ENCODE measurements around the gene FBXL14. TPM values are rescaled to one million over a fixed set of nuclear protein-coding genes. Genes with fewer than 3 reads are reported as not detected.

FBXL14 gene
- total RNA-seq, 1 experiment from 2014 or later = 23.6 TPM

GRCh38 chr12:1532375-1533165, 61.8 kb downstream of the FBXL14 start:
- Mint-ChIP-seq H3K4me3 (ENCODE audit: unreplicated experiment) (peak overlapping the region; percentile 68), H3K9me3 (ENCODE audit: unreplicated experiment) (no peaks in the 10 kb centered on the region), H3K4me1 (ENCODE audit: low read depth, unreplicated experiment) (peaks cover 6% of the 10 kb centered on the region), H3K36me3 (ENCODE audit: insufficient read depth, unreplicated experiment) (no peaks in the 10 kb centered on the region), H3K27me3 (ENCODE audit: insufficient read depth, unreplicated experiment) (peaks cover 26% of the 10 kb centered on the region), H3K27ac (ENCODE audit: unreplicated experiment) (no peak overlapping the region)
- peak in 1 of 2 experiments; percentile 8 for TF ChIP-seq CTCF (IDR thresholded peaks at IDR 0.05; ENCODE audit: insufficient read depth in 1 of 2, low read depth in 1 of 2, low read length in 1 of 2, severe bottlenecking in 1 of 2, unreplicated experiment in 1 of 2)
- no peak overlapping the region for H3K4me3 ChIP-seq (ENCODE audit: low read depth, low read length)
- H3K36me3 ChIP-seq (ENCODE audit: control insufficient read depth, insufficient read depth, low read length) = no peaks in the 10 kb centered on the region
- ChIA-PET CTCF (interaction anchor here (0.7 to 1.7 kb wide), 3 partner anchors 27 to 415 kb away, joined by 3 to 6 read pairs (median 4); no protein-coding TSS in a partner anchor), POLR2A (interaction anchor here (0.6 kb wide), 1 partner anchor 51 kb away, joined by 5 read pairs; no protein-coding TSS in a partner anchor)
- H3K9me3 ChIP-seq = no peaks in the 10 kb centered on the region
- peaks cover 7% of the 10 kb centered on the region for H3K27me3 ChIP-seq (replicated peaks; ENCODE audit: control insufficient read depth, insufficient read depth, low read length)
- intact Hi-C loops (cut with micrococcal nuclease; ENCODE audit: unreplicated experiment) = no loop called here
- BruUV-seq (replicated peaks) = TSS peak; percentile 39
- H3K4me1 ChIP-seq = peaks cover 4% of the 10 kb centered on the region; the same call in 1 of the 2 replicates
- no peak for DNase-seq

GRCh38 chr12:1531654-1532374, 62.6 kb downstream of the FBXL14 start:
- peaks cover 22% of the 10 kb centered on the region for H3K27me3 Mint-ChIP-seq (ENCODE audit: insufficient read depth, unreplicated experiment)
- no peaks in the 10 kb centered on the region for H3K9me3 ChIP-seq
- no TSS peak for BruUV-seq (replicated peaks)
- H3K4me1 ChIP-seq = peaks cover 4% of the 10 kb centered on the region; the same call in 1 of the 2 replicates
- intact Hi-C loops (cut with micrococcal nuclease; ENCODE audit: unreplicated experiment) = no loop called here
- no peaks in the 10 kb centered on the region for H3K36me3 ChIP-seq (ENCODE audit: control insufficient read depth, insufficient read depth, low read length)
- no peaks in the 10 kb centered on the region for H3K36me3 Mint-ChIP-seq (ENCODE audit: insufficient read depth, unreplicated experiment)
- peak overlapping the region; percentile 50 for H3K4me3 ChIP-seq (ENCODE audit: low read depth, low read length)
- no peak overlapping the region for H3K27ac Mint-ChIP-seq (ENCODE audit: unreplicated experiment)
- H3K4me3 Mint-ChIP-seq (ENCODE audit: unreplicated experiment) = peak overlapping the region; percentile 68
- no peak for TF ChIP-seq CTCF (IDR thresholded peaks at IDR 0.05; ENCODE audit: insufficient read depth in 1 of 2, low read depth in 1 of 2, low read length in 1 of 2, severe bottlenecking in 1 of 2, unreplicated experiment in 1 of 2)
- no peak for DNase-seq
- H3K4me1 Mint-ChIP-seq (ENCODE audit: low read depth, unreplicated experiment) = peaks cover 6% of the 10 kb centered on the region
- H3K27me3 ChIP-seq (replicated peaks; ENCODE audit: control insufficient read depth, insufficient read depth, low read length) = peaks cover 7% of the 10 kb centered on the region
- POLR2A ChIA-PET = no interaction called here
- CTCF ChIA-PET = interaction anchor here (0.6 to 1.7 kb wide), 2 partner anchors 51 to 351 kb away, joined by 3 to 4 read pairs; no protein-coding TSS in a partner anchor
- H3K9me3 Mint-ChIP-seq (ENCODE audit: unreplicated experiment) = no peaks in the 10 kb centered on the region

- intact Hi-C loops (cut with micrococcal nuclease; ENCODE audit: unreplicated experiment) = no loop called here
- Histone ChIP-seq H3K4me1 (peaks cover 4% of the 10 kb centered on the region; the same call in 1 of the 2 replicates), H3K4me3 (ENCODE audit: low read depth, low read length) (peak overlapping the region; percentile 50), H3K27me3 (replicated peaks; ENCODE audit: control insufficient read depth, insufficient read depth, low read length) (peaks cover 7% of the 10 kb centered on the region), H3K9me3 (no peaks in the 10 kb centered on the region), H3K36me3 (ENCODE audit: control insufficient read depth, insufficient read depth, low read length) (no peaks in the 10 kb centered on the region)
- Mint-ChIP-seq H3K9me3 (ENCODE audit: unreplicated experiment) (no peaks in the 10 kb centered on the region), H3K4me1 (ENCODE audit: low read depth, unreplicated experiment) (peaks cover 6% of the 10 kb centered on the region), H3K4me3 (ENCODE audit: unreplicated experiment) (peak overlapping the region; percentile 68), H3K27me3 (ENCODE audit: insufficient read depth, unreplicated experiment) (peaks cover 18% of the 10 kb centered on the region), H3K36me3 (ENCODE audit: insufficient read depth, unreplicated experiment) (no peaks in the 10 kb centered on the region), H3K27ac (ENCODE audit: unreplicated experiment) (no peak overlapping the region)
- ChIA-PET CTCF (interaction anchor here (0.6 kb wide), 1 partner anchor 350 kb away, joined by 3 read pairs; no protein-coding TSS in a partner anchor), POLR2A (no interaction called here)
- no TSS peak for BruUV-seq (replicated peaks)
- DNase-seq = no peak
- no peak for TF ChIP-seq CTCF (IDR thresholded peaks at IDR 0.05; ENCODE audit: insufficient read depth in 1 of 2, low read depth in 1 of 2, low read length in 1 of 2, severe bottlenecking in 1 of 2, unreplicated experiment in 1 of 2)
These were observed 63.2 kb downstream of the FBXL14 start for GRCh38 chr12:1531153-1531653.

All from Caco-2 (cell line).